ENCODE measurements around the gene LMTK2. TPM values are rescaled to one million over a fixed set of nuclear protein-coding genes. Genes with fewer than 3 reads are reported as not detected.

LMTK2 gene
- total RNA-seq, 8 experiments from 2014 or later: 4.3 to 16.8 (median 13.1) TPM

DNA sequence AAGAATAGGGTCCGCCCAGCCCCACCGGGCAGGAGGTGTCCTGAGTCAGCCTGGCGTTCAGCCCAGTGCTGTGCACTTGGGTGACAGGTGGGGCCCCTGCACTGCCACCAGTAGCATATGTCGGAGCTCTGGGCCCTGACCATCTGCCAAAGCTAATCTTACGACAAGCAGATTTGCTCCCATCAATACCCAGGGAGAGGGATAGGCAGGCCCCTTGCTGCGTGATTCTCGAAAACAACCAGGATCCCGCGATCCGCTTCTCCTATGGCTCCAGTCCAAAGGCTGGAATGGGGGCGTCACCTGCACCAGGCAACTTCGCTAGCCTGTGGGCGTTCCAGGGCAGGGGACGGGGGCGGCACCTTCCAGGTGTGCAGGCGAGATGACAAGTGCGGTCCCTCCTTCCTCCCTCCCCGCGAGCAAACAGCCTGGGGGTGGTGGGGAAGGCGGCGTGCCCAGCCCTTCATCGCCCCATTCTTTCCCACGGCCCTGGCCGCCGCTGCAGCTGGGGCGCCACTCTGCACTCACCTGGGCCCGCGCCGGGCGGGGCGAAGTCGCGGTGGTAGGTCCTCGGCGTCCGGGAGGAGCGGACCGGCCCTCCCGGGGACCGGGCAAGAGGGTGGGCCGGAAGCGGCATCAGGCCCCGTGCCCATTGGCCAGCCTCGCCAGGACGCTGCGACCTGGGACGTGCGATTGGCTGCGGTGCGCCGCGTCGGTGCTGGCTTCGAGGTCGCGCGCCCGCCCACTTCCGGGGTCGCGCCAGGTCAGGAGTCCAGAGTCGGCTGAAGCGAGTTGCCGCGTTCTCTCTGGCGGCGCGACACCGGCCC lies 145.2 kb downstream of the LMTK2 start, which contains the start of gene TECPR1:
Gene TECPR1 (minus strand): TSS at position 632 of the 824 bp plus-strand sequence. CDS start 6,086 bp downstream, outside the sequence.
- H3K4me1 ChIP-seq (replicated peaks in 1 of 2): peaks cover 14 to 15% of the 10 kb centered on the region in 2 donors
- 0 to 5% (median 0%) methylated on average over 1 to 15 of the region's 69 CpGs; no CpG with 5 or more reads in 4 of the 10 experiments for WGBS, 10 experiments
- peak within 1 kb of the TSS; percentile 11 to 24 for H3K27ac ChIP-seq
- in situ Hi-C loops (cut with MboI; ENCODE audit: low pct_unique_long_range_greater_than_20kb in 2 of 9, low sequenced_read_pairs in 9 of 9, unreplicated experiment in 9 of 9): no loop called here
- ATAC-seq (replicated peaks in 6 of 8): peak; percentile 95 to 100 (median 99)
- peak within 1 kb of the TSS; percentile 78 to 93 (median 80) for H3K4me3 ChIP-seq

DNA sequence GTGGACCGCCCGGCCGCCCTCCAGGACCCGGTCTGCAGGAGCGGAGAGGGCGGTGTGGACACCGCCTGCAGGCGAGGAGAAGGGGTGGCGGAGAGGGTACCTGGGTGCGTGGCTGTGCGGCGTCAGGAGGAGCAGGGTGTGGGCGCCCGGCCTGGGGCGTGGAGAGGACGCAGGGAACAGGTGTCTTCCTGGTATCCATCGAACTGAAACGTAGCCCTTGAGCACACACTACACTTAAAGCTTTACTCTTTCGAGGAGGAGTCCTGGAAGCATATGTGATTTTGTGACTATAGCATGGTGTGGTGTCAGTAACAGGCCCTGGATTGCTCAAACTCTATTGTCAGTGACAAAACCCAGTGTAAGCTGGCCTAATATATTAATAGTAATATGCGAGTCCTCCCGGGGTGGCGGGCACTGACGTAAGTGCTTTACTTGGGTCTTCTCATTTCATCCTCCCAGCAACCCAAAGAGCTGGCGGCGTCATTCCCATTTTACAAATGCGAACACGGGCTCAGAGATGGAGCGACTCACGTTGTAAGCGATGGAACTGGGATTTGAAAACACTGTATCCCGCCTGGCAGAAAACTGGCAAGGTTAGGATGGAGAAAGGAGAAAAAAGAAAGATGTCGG lies 145.9 kb downstream of the LMTK2 start:
- peak in 4 of 8 experiments; percentile 0 to 51 (median 16) for ATAC-seq (replicated peaks in 6 of 8)
- in situ Hi-C loops (cut with MboI; ENCODE audit: low pct_unique_long_range_greater_than_20kb in 2 of 9, low sequenced_read_pairs in 9 of 9, unreplicated experiment in 9 of 9): no loop called here
- 0 to 50% (median 20%) methylated on average over 1 to 17 of the region's 32 CpGs for WGBS, 10 experiments
- Histone ChIP-seq H3K27ac (no peak overlapping the region), H3K4me3 (peak overlapping the region; percentile 78 to 93 (median 80)), H3K4me1 (replicated peaks in 1 of 2) (peaks cover 14 to 15% of the 10 kb centered on the region in 2 donors)

DNA sequence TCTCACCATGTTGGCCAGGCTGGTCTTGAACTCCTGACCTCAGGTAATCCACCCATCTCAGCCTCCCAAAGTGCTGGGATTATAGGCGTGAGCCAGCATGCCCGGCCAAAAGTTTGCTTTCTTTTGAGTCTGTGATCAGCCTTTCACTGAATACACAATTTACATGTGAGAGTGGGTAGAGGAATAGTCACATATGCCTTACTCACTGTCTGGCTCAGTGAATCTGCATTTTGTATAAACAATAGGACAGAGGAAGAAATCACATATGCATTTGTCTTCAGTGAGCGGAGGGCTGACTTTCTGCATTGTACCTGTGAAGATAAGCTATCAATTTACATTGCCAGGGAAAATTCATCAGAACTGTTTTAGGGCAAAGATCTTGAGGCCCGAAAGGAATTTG lies 147.9 kb downstream of the LMTK2 start:
- H3K27ac ChIP-seq: no peak overlapping the region
- H3K4me3 ChIP-seq: no peak overlapping the region
- in situ Hi-C loops (cut with MboI; ENCODE audit: low pct_unique_long_range_greater_than_20kb in 2 of 9, low sequenced_read_pairs in 9 of 9, unreplicated experiment in 9 of 9): no loop called here
- WGBS, 10 experiments: 43 to 100% (median 70%) methylated on average over 1 to 3 of the region's 4 CpGs; no CpG with 5 or more reads in 1 of the 10 experiments
- peaks cover 14 to 15% of the 10 kb centered on the region in 2 donors for H3K4me1 ChIP-seq (replicated peaks in 1 of 2)
- peak in 2 of 8 experiments; percentile 10 to 15 for ATAC-seq (replicated peaks in 6 of 8)

DNA sequence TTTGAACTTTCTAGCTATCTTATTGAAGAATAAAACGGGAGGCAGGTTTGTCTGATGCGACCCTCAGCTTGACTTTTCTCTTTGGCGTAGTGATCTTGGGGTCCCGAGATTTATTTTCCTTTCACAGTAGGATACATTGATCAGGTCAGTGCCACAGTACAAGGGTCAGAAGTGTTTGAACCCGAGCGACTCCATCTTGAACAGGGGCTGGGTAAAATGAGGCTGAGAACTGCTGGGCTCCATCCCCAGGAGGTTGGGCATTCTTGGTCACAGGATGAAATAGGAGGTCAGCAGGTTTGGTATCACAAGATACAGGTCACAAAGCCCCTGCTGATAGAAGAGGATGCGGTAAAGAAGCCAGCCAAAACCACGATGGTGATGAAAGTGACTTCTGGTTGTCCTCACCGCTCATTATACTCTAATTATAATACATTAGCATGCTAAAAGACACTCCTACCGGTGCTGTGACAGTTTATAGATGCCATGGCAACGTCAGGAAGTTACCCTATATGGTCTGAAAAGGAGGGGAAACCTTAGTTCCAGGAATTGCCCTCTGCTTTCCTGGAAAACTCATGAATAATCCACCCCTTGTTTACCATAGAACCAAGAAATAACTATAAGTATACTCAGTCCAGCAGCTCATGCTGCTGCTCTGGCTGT lies 148.4 kb downstream of the LMTK2 start:
- ATAC-seq (replicated peaks in 6 of 8): peak in 2 of 8 experiments; percentile 6 to 16
- H3K27ac ChIP-seq: no peak overlapping the region
- in situ Hi-C loops (cut with MboI; ENCODE audit: low pct_unique_long_range_greater_than_20kb in 2 of 9, low sequenced_read_pairs in 9 of 9, unreplicated experiment in 9 of 9): no loop called here
- 47 to 93% (median 73%) methylated on average over 2 to 8 of the region's 11 CpGs for WGBS, 10 experiments
- H3K4me1 ChIP-seq (replicated peaks in 1 of 2): peaks cover 14 to 15% of the 10 kb centered on the region in 2 donors
- no peak overlapping the region for H3K4me3 ChIP-seq

DNA sequence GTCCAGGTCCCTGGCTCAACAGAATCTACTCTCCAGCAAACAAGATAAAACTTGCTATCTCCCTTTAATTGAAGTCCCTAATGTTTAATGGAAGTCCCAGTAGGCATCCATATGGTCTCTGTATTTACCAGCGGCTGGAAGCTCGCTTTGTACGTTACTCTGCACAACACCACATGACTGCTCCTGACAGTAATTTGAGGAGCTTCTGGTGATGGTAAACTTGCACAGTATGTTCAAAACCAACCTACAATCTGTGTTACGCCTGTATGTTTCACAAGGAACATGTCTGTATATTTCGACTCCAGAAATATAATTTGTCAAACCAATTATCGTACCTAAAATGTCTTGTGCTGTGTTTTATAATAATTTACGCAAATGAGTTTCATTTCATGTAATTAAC lies 149.8 kb downstream of the LMTK2 start:
- Histone ChIP-seq H3K4me3 (no peak overlapping the region), H3K27ac (no peak overlapping the region), H3K4me1 (replicated peaks in 1 of 2) (peaks cover 7 to 8% of the 10 kb centered on the region in 2 donors)
- WGBS, 10 experiments: 86 to 100% (median 94%) methylated on average over 2 to 7 of the region's 7 CpGs; no CpG with 5 or more reads in 1 of the 10 experiments
- ATAC-seq (replicated peaks in 6 of 8): no peak
- in situ Hi-C loops (cut with MboI; ENCODE audit: low pct_unique_long_range_greater_than_20kb in 2 of 9, low sequenced_read_pairs in 9 of 9, unreplicated experiment in 9 of 9): no loop called here

DNA sequence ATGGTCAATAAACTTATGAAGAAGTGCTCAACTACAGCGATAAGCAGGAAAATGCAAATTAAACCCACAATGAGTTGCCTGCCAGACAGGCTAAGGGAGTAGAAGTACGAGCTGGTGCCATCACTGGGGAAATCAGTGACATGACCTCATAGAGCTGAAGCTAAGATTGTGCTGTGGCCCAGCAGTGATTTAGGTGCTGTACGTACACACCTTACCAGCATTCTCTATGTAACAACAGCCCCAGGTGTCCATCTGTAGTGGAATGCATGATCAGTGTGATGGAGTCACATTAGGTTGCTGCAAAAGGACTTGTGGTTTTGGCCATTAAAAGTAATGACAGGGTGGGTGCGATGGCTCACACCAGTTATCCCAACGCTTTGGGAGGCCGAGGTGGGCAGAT lies 151.0 kb downstream of the LMTK2 start:
- 64 to 100% (median 85%) methylated on average over 1 to 6 of the region's 6 CpGs; no CpG with 5 or more reads in 2 of the 10 experiments for WGBS, 10 experiments
- Histone ChIP-seq H3K4me3 (no peak overlapping the region), H3K4me1 (replicated peaks in 1 of 2) (peaks cover 7 to 8% of the 10 kb centered on the region in 2 donors), H3K27ac (no peak overlapping the region)
- no peak for ATAC-seq (replicated peaks in 6 of 8)
- in situ Hi-C loops (cut with MboI; ENCODE audit: low pct_unique_long_range_greater_than_20kb in 2 of 9, low sequenced_read_pairs in 9 of 9, unreplicated experiment in 9 of 9): no loop called here

Other genes with a start within 250 kb of the LMTK2 start
- gene ASNS, start 234.5 kb upstream of the LMTK2 start, total RNA-seq: 100 to 1,000 TPM in 4 of 8 experiments, 10 to 100 TPM in 4; 13.2 to 329 (median 159) TPM
- not detected for gene OCM2, start 116.7 kb upstream of the LMTK2 start, total RNA-seq
- gene BHLHA15, start 104.6 kb downstream of the LMTK2 start, total RNA-seq: 1 to 10 TPM in 1 of 8 experiments, under 1 TPM in 4, not detected in 3; 0.43 to 1.3 (median 0.50) TPM
- gene TECPR1, start 145.4 kb downstream of the LMTK2 start, total RNA-seq: 10 to 100 TPM in 7 of 8 experiments, 1 to 10 TPM in 1; 7.0 to 23.4 (median 16.2) TPM
- 10 to 100 TPM; 48.7 to 99.2 (median 70.5) TPM for gene BRI3, start 174.8 kb downstream of the LMTK2 start, total RNA-seq